ENCODE measurements around the gene PIH1D1.

PIH1D1 gene

DNA sequence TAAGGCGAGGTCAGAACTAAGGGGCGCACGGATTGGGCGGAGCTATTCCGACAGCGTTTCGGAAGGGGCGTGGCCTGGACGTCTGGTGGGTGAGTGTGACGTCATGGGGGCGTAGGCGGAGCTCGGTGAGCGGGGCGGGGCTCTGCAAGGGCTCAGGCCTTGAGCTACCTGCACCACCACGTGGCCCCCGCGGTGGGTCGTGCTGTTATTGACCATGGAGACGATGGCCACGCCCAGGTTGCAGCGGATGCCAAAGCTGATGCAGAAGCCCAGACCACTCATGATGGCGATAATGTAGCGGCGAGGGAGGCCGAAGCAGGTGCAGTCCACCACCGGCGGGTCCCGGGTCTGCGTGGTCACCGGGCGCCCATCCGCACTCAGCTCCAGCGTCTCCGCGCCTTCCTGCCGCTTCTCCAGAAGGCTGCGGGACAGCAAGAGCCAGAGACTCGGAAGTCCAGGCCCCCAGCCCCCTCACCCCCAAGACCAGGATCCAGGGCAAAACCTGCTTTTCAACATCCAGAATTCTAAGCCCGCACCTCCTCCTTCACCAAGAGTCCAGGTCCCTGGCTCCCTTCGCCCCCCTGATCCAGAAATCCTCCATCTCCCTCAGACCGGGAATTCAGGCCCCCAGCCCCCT lies 15.1 kb downstream of the PIH1D1 start:
- H3K9ac ChIP-seq (ENCODE audit: low read depth, low read length): no peak overlapping the region
- H3K36me3 ChIP-seq (ENCODE audit: control insufficient read depth, insufficient read depth, low read length): no peaks in the 10 kb centered on the region
- H3K27me3 ChIP-seq (ENCODE audit: control insufficient read depth, insufficient read depth, low read length): peaks cover 88% of the 10 kb centered on the region
- H3K4me3 ChIP-seq (ENCODE audit: low read depth, low read length): peak overlapping the region; percentile 56
- peaks cover 2% of the 10 kb centered on the region for H3K4me1 ChIP-seq (ENCODE audit: control insufficient read depth, insufficient read depth, low read length)
- H3K9me3 ChIP-seq (ENCODE audit: control insufficient read depth, insufficient read depth, low read length): no peaks in the 10 kb centered on the region

GRCh38 chr19:49435670-49436069 lies 15.9 kb downstream of the PIH1D1 start:
- Histone ChIP-seq H3K4me1 (ENCODE audit: control insufficient read depth, insufficient read depth, low read length) (peaks cover 2% of the 10 kb centered on the region), H3K27me3 (ENCODE audit: control insufficient read depth, insufficient read depth, low read length) (peaks cover 87% of the 10 kb centered on the region), H3K9me3 (ENCODE audit: control insufficient read depth, insufficient read depth, low read length) (no peaks in the 10 kb centered on the region), H3K36me3 (ENCODE audit: control insufficient read depth, insufficient read depth, low read length) (no peaks in the 10 kb centered on the region), H3K4me3 (ENCODE audit: low read depth, low read length) (peak overlapping the region; percentile 30), H3K9ac (ENCODE audit: low read depth, low read length) (no peak overlapping the region)

DNA sequence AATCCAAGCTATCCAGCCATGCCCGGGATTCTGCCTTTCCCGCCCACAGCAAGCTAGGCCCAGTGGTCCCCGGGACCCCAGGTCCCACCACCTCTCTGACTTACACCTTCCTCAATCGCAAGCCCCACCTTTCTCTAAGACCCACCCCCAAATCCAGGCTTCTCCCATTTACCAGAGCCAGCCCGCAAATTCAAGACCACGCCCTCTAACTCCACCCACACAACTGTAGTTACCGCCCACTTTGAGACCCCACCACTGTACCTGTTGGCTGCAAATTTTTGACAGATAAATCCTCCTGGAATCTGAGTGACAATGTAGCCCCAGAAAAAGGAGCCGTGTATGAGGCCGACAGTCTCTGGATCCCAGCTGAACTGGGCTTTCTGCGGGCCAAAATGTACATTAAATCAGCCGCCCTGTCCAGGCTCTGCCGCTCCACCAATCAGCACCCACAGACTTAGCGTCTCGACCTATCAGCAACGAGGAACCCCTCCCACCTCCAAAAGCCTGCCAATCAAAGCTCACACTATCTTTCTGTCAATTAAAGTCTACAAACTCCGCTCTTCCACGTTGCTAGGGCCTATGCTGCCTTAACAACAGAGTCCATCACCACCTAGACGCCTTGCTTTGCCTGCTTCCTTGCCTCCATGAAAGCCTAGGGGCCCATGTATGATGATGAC lies 16.6 kb downstream of the PIH1D1 start:
- Histone ChIP-seq H3K4me3 (ENCODE audit: low read depth, low read length) (no peak overlapping the region), H3K27me3 (ENCODE audit: control insufficient read depth, insufficient read depth, low read length) (peaks cover 86% of the 10 kb centered on the region), H3K36me3 (ENCODE audit: control insufficient read depth, insufficient read depth, low read length) (no peaks in the 10 kb centered on the region), H3K9ac (ENCODE audit: low read depth, low read length) (no peak overlapping the region), H3K9me3 (ENCODE audit: control insufficient read depth, insufficient read depth, low read length) (no peaks in the 10 kb centered on the region), H3K4me1 (ENCODE audit: control insufficient read depth, insufficient read depth, low read length) (peaks cover 2% of the 10 kb centered on the region)

DNA sequence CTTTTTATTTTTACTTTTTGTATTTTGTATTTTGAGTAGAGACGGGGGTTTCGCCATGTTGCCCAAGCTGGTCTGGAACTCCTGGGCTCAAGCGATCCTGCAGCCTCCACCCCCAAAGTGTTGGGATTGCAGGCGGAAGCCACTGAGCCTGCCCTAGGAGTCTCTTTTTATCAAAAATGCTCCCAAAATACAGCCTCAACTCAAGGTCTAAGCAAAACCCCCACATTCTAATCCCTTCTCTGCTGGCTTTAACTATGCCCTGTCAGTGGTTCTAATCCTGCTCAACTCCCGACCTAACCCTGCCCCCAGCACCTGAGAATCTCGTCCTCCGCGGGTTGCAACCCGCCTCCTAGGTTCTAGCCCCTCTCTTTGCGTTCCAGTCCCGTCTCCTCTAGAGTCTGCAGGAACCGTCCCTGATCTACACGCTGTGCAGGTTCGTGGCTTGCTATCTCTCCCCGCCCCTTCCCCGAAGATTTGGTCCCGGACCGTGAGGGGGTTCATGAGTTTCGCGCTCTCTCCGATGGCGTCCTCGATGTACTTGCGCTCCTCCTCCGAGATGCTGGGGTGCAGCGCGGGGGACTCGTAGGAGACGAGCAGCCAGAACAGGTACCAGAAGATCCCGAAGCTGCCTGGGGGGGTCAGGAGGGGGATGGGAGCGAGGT lies 18.2 kb downstream of the PIH1D1 start:
- Histone ChIP-seq H3K4me3 (ENCODE audit: low read depth, low read length) (peak overlapping the region; percentile 56), H3K27me3 (ENCODE audit: control insufficient read depth, insufficient read depth, low read length) (peaks cover 78% of the 10 kb centered on the region), H3K4me1 (ENCODE audit: control insufficient read depth, insufficient read depth, low read length) (peaks cover 8% of the 10 kb centered on the region), H3K36me3 (ENCODE audit: control insufficient read depth, insufficient read depth, low read length) (no peaks in the 10 kb centered on the region), H3K9ac (ENCODE audit: low read depth, low read length) (no peak overlapping the region), H3K9me3 (ENCODE audit: control insufficient read depth, insufficient read depth, low read length) (no peaks in the 10 kb centered on the region)

- H3K9me3 ChIP-seq (ENCODE audit: control insufficient read depth, insufficient read depth, low read length): no peaks in the 10 kb centered on the region
- H3K9ac ChIP-seq (ENCODE audit: low read depth, low read length): no peak overlapping the region
- H3K36me3 ChIP-seq (ENCODE audit: control insufficient read depth, insufficient read depth, low read length): no peaks in the 10 kb centered on the region
- H3K4me3 ChIP-seq (ENCODE audit: low read depth, low read length): peak overlapping the region; percentile 56
- H3K27me3 ChIP-seq (ENCODE audit: control insufficient read depth, insufficient read depth, low read length): peaks cover 70% of the 10 kb centered on the region
- peaks cover 8% of the 10 kb centered on the region for H3K4me1 ChIP-seq (ENCODE audit: control insufficient read depth, insufficient read depth, low read length)
These were observed 19.2 kb downstream of the PIH1D1 start for GRCh38 chr19:49432141-49433073.

DNA sequence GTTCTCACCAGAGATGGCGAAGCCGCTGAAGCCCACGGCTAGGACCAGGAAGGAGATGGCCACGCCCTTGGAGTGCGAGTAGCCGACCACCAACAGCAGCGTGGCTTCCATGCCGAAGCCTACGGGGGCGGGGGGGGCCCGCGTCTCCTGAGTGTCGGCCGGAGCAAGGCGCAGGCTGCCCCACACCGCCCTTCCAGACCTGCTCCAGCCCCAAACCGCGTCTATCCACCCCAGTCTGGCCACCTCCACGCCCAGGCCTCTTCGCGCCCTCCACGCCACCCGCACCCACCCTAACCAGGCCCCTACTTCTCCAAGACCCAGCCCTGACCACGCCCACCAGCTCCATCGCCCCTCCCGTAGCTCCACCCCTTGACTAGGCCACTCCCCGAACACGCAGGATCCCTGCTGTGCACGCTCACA lies 20.3 kb downstream of the PIH1D1 start:
- H3K36me3 ChIP-seq (ENCODE audit: control insufficient read depth, insufficient read depth, low read length): no peaks in the 10 kb centered on the region
- no peak overlapping the region for H3K4me3 ChIP-seq (ENCODE audit: low read depth, low read length)
- H3K9ac ChIP-seq (ENCODE audit: low read depth, low read length): no peak overlapping the region
- peaks cover 70% of the 10 kb centered on the region for H3K27me3 ChIP-seq (ENCODE audit: control insufficient read depth, insufficient read depth, low read length)
- peaks cover 16% of the 10 kb centered on the region for H3K4me1 ChIP-seq (ENCODE audit: control insufficient read depth, insufficient read depth, low read length)
- H3K9me3 ChIP-seq (ENCODE audit: control insufficient read depth, insufficient read depth, low read length): no peaks in the 10 kb centered on the region

- peaks cover 68% of the 10 kb centered on the region for H3K27me3 ChIP-seq (ENCODE audit: control insufficient read depth, insufficient read depth, low read length)
- no peak overlapping the region for H3K9ac ChIP-seq (ENCODE audit: low read depth, low read length)
- no peaks in the 10 kb centered on the region for H3K9me3 ChIP-seq (ENCODE audit: control insufficient read depth, insufficient read depth, low read length)
- H3K4me1 ChIP-seq (ENCODE audit: control insufficient read depth, insufficient read depth, low read length): peaks cover 14% of the 10 kb centered on the region
- H3K4me3 ChIP-seq (ENCODE audit: low read depth, low read length): no peak overlapping the region
- no peaks in the 10 kb centered on the region for H3K36me3 ChIP-seq (ENCODE audit: control insufficient read depth, insufficient read depth, low read length)
These were observed 20.8 kb downstream of the PIH1D1 start for GRCh38 chr19:49430678-49431329.

GRCh38 chr19:49430172-49430677 lies 21.4 kb downstream of the PIH1D1 start:
- H3K9me3 ChIP-seq (ENCODE audit: control insufficient read depth, insufficient read depth, low read length): no peaks in the 10 kb centered on the region
- peaks cover 14% of the 10 kb centered on the region for H3K4me1 ChIP-seq (ENCODE audit: control insufficient read depth, insufficient read depth, low read length)
- no peaks in the 10 kb centered on the region for H3K36me3 ChIP-seq (ENCODE audit: control insufficient read depth, insufficient read depth, low read length)
- H3K4me3 ChIP-seq (ENCODE audit: low read depth, low read length): no peak overlapping the region
- H3K27me3 ChIP-seq (ENCODE audit: control insufficient read depth, insufficient read depth, low read length): peaks cover 68% of the 10 kb centered on the region
- no peak overlapping the region for H3K9ac ChIP-seq (ENCODE audit: low read depth, low read length)

GRCh38 chr19:49428547-49429451 lies 22.8 kb downstream of the PIH1D1 start:
- Histone ChIP-seq H3K4me3 (ENCODE audit: low read depth, low read length) (peak overlapping the region; percentile 67), H3K9me3 (ENCODE audit: control insufficient read depth, insufficient read depth, low read length) (no peaks in the 10 kb centered on the region), H3K4me1 (ENCODE audit: control insufficient read depth, insufficient read depth, low read length) (peaks cover 14% of the 10 kb centered on the region), H3K36me3 (ENCODE audit: control insufficient read depth, insufficient read depth, low read length) (no peaks in the 10 kb centered on the region), H3K27me3 (ENCODE audit: control insufficient read depth, insufficient read depth, low read length) (peaks cover 73% of the 10 kb centered on the region), H3K9ac (ENCODE audit: low read depth, low read length) (no peak overlapping the region)

DNA sequence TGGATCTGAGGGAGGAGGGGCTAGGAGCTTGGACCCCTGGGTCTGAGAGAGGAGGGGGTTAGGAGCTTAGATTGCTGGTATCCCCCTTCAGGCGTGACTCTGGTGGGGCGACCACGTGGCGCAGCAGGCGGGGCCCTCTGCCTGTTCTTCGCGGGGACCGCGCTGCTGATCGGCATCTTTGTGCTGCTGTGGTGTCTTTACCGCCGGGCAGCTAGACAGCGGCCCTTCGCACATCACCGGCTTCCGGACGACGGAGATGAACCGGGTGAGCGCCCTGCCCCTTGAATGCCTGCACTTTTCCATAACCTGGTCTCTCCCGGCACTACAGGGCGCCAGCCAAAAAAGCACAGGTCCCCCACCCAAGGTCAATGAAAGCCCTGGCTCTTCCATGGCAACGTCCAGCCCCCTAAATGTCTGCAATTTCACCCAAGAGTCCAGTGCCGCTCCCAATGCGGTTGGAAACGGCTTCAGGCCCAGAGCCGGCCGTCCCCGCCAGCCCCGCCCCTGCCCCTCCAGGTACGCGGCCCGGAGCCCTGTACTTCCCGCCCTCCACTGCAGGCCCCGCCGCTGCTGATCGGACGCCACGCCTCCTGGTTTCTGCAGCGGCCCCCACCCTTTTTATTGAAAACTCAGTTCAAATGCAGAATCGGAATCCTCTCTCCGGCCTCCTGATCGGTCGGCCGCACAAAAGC lies 23.6 kb downstream of the PIH1D1 start:
- no peaks in the 10 kb centered on the region for H3K36me3 ChIP-seq (ENCODE audit: control insufficient read depth, insufficient read depth, low read length)
- H3K9me3 ChIP-seq (ENCODE audit: control insufficient read depth, insufficient read depth, low read length): no peaks in the 10 kb centered on the region
- no peak overlapping the region for H3K9ac ChIP-seq (ENCODE audit: low read depth, low read length)
- H3K4me1 ChIP-seq (ENCODE audit: control insufficient read depth, insufficient read depth, low read length): peaks cover 16% of the 10 kb centered on the region
- peaks cover 73% of the 10 kb centered on the region for H3K27me3 ChIP-seq (ENCODE audit: control insufficient read depth, insufficient read depth, low read length)
- peak overlapping the region; percentile 75 for H3K4me3 ChIP-seq (ENCODE audit: low read depth, low read length)
